Dedifferentiated amniotic fluid mesenchymal stem cell (primary cell): ENCODE results near the gene NSDHL.

Source experiments
- DNase-seq: peaks from one replicate; pipeline ENCODE4 v3.0.0-alpha.2; 2016; ENCODE audit errors: extremely low spot score

The NSDHL gene

GRCh38 chrX:152913910-152914309 is 83.0 kb downstream of the NSDHL start:
- no peak for DNase-seq

- DNase-seq, result no peak
Observed at GRCh38 chrX:152915541-152916241, 84.8 kb downstream of the NSDHL start.

GRCh38 chrX:152917656-152918579 is 87.1 kb downstream of the NSDHL start:
- DNase-seq, result no peak

- no peak for DNase-seq
Observed at GRCh38 chrX:152918707-152919106, 87.8 kb downstream of the NSDHL start.
